Glomerular visceral epithelial cell (primary cell): Measurements from ENCODE around the gene AOPEP.

ENCODE experiments used
- DNase-seq: peaks from one replicate; pipeline ENCODE4 v3.0.0-alpha.2; 2016; ENCODE audit errors: extremely low spot score

The AOPEP gene

DNA sequence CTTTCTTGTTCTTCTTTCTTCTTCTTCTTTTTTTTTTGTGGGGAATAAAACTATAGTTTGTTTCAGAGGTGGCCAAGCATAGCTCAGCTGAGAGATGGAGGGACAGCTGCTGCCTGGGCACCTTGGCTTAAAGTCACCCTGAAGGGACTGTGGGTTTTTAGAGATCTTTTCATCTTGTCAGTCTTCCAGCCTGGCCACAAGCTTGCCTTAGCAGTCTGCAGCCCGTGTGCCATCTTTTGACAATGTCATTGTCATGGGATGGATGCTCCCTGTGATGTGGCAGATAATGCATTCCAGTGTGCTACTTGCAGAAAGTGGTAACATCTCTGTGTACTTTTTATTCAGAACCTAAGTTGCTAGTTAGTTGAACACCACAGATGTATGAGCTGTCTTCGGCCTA lies 310.2 kb downstream of the AOPEP start:
- DNase-seq, result no peak

DNA sequence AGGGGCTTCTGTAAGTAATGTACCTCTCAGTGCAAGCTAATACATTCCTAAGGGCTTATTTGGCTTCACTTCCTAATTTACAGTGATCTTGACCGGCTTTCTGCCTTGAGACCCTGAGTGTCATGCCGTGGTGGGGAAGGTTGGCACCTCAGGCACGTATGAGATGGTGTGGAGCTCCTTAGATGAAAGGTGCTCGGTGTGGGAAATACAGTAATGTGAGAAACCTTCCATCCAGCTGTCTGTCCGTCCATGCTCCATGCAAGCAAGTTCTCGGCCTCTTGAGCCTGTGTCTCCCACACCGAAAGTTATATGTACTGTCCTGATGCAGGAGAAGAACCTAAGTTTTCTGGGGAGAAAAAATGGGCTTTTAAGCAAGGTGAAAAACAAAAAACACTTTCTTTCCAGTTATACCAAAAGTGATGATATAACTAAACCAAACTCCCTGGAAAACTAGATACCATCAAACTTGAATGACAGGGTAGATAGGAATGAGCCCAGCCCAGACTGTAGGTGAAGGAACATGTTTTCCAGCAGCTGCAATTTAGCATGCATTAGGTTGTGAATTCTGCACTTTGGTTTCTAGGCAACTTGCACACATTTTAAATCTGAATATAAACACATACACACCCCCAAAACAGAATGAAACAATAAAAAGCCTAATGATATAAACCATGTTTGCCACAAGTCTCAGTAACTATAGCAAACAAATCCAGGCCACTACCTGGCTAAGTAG lies 311.5 kb downstream of the AOPEP start:
- no peak for DNase-seq

DNA sequence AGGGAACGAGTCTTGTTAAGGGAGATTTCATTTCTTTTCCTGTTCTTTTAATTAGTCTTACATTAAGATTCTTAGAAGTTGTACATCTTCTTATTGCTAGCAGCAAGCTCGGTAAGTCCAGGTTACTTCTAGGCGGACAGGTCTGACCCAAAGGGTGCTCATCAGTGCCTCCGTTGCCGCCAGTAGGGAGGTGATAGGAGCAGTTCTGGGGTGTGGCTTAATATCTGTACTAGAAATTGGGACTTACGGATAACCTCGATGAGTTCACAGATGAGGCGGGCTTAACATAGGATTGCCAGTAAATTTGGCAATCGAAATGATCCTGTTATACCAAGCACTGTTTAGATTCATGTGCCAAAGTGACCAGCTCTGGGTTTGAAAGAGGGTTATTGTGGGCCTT lies 312.2 kb downstream of the AOPEP start:
- DNase-seq, result no peak

DNA sequence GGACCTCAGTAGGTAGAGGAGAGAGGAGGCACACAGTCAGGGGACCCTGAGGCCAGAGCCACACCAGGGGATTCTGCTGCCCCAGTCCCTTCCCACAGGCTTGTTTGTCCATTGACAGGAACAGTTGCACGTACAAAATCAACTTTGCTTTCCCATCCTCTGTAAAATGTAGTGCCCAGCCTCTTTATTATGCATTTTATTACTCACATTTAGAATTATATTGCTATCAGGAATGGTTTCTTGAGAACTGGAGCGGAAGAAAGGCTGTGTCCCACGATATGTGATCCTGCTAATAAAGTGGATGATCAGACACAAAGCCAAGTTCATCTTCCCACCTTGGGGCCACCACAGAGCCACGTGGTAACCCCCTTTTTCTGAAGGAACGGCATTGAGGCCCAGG lies 313.6 kb downstream of the AOPEP start:
- no peak for DNase-seq

DNA sequence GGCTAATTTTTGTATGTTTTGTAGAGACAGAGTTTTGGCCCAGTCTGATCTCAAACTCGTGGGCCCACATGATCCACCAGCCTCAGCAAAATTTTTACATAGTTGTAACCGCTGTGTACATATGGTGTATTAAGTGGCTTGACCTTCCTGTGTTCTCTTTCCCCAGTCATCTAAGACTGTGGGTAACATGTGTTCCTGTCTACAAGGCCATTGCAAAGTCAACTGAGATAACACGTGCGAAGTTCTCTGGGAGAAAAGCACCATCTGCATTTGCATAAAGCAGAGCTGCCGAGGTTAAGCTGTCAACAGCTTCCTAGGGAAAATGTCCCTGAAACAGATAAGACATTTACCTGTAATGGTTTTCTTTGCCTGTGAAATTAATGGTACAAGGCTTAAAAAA lies 317.3 kb downstream of the AOPEP start:
- DNase-seq, result no peak

DNA sequence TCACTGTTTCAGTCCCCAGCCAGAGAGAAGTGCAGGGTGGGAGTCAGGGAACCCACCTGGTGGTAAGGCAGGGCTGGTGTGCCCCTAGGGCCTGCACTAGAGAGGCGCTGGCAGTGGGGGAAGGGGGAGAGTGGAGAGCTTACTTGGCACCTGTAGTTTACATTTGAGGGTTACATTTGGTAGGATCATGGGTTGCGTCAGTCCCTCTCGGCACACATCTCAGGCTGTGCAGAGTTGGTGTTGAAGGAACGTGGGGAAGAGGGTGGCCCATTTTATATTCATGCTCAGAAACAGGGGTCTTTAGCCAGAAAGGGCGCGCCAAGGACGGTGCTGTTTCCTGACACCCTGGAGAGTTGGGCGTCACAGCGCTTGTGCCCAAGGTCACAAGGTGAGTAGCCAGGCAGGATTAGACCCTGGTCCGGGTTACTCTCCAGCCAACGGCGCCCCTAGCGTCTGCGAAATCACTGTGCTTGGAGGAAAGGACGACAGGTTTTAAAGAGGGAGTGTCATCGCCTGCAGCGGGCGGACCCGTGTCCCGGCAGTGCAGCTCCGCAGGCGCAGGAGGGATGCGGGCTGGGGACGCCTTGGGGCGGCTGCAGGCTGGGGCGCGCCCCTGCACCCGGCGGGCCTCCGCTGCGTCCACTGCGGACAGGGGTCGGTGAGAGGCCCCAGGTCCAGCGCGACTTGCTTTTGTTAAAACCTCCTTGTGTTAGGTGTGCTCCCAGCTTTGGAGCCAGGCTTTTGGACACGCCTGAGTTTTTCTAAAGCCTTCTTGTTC lies 318.4 kb downstream of the AOPEP start:
- DNase-seq, result no peak

DNA sequence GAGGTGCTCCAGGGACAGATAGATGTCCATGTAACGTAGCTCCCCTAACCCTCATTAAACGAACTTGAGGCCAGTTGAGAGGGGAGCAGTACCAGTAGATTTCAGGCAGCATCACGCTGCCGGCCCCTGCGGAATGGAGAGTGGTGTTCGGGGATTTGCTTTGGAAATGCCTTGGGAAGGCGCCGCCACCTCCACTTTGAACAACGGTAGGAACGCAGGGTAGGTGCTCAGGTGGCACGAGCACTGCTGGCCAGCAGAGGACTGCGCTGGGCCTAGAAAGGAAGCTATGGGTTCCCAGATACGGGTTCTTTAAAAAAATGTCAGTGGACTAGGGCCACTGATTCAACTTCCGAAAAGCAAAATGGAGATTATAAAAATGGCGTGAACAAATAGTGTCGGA lies 319.3 kb downstream of the AOPEP start:
- DNase-seq, result no peak

DNA sequence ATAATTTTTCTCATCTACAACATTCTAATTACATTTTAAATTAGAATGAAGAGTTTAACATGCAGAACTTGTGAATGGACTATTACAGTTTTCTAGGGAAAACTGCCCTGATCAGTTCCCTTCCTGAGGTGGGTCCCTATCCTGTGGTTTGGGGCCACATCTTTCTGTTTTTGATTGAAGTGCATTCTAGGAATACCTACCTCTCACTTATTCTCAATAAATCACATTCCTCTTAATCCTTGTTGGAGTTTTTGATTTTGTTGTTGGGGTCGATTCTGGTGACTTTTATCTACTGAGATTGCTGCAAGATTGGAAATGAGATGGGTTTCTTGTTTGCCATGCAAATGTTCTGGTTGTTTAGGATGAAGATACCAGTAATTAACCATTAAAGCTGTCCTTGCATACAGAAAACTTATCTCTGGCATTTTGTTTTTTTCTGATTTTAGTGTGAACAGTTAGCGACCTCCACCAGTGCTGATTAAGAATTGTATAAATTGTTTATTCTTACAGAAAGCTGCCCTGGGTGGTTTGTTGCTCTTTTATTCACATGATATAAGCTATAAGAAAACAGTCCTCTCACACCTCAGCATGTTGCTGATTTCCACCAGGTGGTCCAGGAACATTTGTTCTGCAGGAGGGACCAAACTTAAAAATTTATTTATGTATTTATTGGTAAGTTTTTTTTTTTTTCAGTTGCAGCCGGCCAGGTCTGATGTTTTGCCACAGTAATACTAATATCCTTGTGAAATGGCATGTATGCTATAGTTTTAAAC lies 321.1 kb downstream of the AOPEP start:
- no peak for DNase-seq

DNA sequence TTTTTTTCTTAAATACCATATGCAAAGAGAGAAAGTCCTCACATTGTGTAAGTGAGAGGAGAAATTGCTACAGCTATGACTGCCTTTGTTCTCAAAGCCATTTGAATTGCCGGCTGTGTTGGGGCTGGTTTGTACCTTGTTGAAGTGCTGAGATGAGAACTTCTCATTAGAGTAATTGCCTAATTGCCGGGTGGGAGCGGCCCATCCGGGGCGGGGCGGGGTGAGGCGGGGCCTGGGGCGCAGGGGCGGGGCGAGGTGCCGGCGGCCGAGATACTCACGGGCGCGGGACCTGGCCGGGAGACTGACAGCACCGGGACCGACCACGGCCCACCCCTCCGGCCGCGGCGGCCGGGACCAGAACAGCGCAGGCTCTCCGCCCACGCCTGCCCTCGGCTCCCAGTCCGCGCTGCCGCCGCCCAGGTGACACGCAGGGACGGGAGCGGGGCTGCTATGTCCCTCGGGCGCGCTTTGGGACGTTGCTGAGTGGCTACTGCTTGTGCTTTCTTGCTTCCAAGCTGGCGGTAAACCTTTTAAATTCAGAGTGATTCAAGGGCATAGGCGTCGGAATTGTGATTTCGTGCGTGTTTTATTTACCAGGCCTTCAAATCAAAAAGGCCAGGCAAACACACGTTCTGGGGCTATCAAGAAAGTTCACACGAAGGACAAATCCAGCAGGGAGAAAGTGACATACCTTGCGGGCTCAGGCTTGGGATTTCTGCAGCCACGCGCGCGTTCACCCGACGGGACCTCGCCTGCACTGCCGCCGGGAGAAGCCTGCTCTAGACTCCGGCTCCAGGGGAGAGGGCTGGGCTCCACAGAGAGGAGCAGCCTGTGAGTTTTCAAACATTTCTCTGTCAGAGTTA lies 322.0 kb downstream of the AOPEP start:
- peak; percentile 56 for DNase-seq

DNA sequence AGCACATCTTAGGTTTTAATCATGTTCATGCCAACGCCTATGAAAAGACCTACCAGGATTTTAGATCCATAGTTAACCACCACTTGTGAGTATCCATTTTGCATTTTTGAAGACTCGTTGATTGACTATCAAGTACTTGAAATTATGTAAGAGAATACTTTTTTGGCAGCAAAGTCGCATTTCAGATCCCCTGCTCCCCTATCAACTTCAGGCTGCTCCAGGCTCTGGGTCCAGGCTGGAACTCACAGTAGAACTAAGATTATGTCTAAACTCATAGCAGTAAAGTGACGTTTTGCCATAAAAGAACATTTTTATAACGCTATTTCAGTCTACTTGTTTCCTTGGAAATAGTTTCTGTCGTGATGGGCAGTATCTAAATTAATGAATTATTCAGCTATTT lies 323.3 kb downstream of the AOPEP start:
- no peak for DNase-seq

DNA sequence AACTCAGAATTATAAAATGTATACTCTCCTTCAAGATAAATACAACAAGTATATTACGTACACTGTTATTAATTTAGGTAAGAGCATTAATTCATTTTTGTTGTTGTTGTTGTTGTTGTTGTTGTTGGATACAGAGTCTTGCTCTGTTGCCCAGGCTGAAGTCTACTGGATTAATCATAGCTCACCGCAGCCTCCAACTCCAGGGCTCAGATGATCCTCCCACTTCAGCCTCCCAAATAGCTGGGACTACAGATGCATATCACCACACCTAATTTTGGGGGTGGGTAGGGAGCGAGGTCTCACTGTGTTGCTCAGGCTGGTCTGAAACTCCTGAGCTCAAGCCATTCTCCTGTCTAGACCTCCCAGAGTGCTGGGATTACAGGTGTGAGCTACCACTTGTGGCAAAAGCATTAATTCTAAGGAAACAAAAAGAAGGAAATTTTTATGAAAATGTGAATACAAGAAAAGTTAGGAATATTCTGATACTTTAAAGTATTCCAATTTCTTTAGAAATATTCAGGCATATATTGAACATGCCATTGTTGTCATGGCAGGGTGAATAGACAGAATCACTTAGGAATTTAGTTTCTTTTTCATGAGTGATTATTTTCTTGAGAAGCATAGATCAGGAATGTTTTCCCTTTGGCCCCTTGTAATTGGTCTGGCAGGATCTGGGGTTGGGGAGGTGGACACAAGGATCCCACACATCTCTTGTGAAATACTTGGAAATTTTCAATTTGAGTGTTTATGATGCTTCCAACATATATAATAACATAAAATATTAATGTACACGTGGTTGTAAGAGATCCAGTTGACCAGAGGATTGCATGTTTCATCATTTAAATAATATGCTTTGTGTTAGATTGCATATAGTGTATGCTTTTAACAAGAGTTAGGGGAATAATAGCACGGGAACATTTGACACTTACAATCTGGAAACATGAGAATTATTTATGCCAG lies 327.4 kb downstream of the AOPEP start:
- peak; percentile 33 for DNase-seq

DNA sequence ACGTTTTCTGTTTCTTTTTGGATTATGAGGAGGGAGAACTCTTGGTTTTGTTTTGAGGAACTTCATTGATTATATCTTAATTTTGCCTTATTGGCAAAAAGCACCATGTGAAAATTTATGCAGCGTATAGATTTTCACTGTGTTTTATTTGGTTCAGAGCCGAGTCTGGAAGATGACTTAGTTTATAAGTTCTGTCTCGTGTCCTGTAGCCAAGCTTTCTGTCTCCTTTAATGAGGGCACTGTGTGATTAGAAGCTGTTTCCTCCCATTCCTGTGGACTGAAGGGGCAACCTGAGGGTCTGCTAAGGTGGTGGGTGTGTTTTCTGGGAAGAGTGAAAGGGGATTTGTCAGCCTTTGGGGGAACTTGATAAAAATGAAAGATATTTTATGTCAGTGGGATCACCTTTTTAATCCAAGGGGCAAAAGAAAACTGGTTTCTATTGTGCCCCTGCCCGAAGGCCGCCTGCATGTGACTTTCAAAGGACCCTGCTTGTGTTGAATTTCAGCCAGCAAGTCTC lies 328.9 kb downstream of the AOPEP start:
- no peak for DNase-seq

DNA sequence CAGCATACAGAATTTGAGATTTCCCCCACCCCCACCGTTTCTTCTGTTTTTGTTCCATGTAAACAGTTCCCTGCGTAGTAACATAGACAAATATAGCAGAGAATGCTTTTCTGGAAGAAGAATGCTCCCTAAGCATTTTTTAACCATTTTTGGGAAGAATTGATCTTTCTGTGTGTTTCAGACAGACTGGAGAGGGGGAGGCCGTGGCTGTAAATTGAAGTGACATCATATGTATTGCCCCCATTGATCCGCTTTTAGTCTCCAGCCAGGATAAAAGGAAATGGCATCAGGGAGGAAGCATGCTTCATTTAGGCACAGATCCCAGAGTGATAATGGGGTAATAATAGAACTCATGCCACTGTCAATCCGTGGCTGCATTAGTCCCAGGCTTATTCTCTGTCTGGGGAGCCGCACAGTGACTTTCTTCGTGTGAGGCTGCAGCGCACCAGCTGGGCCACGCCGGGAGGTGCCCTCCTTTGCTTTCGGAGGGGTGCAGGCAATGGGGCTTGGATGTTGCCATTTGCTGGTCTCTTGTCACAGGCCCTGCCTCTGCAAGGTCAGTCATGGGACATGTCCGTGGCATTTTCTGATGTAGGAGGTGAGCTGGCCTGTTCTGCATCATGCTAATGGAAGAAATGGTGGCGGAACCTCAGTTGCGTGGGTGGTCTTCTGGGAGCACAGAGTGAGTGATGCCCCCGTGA lies 329.5 kb downstream of the AOPEP start:
- no peak for DNase-seq

DNA sequence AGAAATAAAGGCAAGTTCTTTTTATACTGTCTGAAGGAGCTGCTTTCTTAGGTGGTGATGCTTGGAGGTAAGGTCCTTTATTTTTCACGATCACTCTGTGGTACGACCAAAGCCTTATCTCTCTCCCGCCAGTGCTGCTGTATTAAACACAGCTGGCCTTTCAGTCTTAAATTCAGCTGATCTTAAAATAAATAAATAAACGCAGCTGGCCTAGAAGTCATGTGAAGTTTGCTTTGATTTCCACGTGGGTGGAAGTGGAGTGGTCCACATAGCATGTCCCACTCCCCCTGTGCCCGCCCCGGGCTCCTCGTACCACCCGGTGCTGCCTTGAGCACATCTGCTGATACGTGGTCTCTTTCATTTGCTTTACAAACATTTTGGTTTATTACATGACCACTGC lies 330.6 kb downstream of the AOPEP start:
- DNase-seq, result no peak

DNA sequence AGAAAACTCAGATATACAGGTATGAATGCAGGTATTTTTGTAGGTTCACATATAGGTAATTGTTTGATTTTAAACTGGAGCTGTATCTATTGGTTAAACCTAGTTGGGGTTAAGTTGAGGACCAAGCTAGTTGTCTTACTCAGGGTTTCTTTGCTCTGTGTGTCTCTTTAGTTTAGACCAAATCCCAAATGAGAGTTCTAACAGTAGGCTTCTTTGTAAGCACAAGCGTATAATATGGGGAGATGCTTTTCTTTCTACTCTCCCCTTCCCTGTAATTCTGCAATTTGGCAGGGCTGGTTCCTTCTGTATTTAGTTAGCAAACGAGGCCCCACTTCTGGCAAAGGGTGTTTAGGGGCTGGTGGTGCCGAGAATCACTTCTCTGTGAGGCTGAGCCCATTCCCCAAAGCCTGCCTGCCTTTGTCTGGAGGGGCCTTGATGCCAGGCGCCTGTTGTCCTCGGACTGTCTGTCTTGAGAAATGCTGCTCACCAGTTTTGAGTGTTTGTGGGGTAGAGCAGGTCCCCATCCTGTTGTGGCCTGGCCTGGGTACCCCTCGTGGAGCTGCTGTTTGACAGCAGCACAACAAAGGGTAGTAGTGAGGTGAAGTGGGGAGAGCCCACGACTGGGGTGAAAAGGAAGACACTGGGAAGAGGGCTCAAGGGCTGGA lies 331.8 kb downstream of the AOPEP start:
- no peak for DNase-seq

DNA sequence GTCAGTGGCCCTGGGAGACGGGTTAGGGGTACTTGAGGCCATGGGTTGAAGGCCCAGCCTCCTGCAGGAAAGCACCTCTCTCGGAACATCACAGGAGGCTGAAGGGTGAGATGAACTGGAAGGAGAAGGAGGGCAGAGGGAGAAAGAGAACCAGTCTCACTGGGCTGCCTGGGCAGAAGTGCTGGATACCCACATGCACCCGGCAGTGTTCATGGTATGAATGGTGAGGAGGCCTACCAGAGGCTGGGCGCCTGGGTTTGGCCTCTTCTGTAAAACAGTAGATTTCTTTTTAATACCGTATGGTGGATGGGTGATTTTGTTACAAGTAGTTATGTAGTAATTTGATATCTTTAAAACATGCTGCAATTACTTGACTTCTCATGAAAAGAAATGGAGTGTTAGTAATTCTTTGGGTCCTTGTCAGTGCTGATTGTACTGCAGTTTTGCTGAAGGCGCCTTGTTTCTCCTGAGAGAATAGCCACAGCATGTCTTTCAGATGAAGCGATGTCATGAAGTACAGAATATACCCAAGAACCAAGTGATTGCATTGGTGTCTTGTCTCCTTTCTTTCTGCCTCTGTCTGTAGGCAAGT lies 332.4 kb downstream of the AOPEP start:
- no peak for DNase-seq

DNA sequence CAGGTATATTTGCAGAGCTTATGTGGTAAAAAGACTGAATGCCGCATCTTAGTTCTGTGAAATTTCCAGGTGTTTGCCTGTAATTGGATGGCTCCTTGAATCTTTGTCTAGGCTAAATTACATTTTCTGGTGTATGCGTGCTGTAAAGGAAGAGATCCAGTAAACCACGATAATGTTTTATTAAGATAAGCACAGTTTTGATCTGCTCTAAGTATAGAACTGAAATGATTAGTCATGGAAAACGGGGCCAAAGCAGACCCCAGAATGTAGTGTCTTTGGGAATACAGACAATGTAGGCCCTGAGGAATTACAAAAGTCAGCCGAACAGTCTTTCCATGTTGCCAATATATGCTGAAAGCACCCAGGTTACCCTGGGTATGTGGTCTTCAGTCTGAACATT lies 333.7 kb downstream of the AOPEP start:
- DNase-seq, result no peak

DNA sequence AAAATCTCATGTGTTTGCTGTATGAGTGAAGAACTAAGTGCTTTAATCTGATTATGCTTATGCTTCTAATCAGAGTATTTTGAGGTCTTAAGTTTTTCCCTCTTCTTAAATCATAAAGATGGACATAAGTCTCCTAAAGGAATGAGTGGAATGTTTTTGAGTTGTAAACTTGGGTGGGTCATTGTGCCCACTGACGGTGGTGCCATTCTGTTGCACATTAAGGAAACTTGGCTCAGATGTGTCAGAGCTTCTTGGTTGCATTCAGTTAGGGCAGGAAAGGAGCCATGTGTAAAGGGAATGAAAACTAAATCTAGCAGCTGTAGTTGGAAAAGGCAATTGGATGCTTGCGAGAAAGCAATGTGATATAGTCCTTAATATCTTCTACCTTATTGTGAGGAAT lies 334.4 kb downstream of the AOPEP start:
- no peak for DNase-seq
